Measurements from ENCODE around the gene BTBD16.

Gene BTBD16

DNA sequence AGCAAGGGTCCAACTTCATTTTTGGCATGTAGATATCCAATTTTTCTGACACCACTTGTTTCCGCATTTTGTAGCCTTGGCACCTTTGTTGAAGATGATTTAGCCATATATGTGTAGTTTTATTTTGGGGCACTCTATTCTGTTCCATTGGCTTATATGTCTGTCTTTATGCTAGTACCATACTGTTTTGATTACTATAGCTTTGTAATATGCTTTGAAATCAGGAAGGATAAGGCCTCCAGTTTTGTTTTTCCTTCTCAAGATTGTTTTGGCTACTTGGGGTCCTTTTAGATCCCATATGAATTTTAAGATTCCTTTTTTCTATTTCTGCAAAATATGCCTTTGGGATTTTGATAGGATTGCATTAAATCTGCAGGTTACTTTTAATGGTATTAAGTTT is 9.5 kb upstream of the BTBD16 start:
- no peak for TF ChIP-seq TAF1 (IDR thresholded peaks at IDR 0.05; ENCODE audit: borderline replicate concordance, low read depth, low read length)
- no peak for TF ChIP-seq POLR2AphosphoS5 (IDR thresholded peaks at IDR 0.05; ENCODE audit: low read depth, low read length)
- no peak for TF ChIP-seq POLR2A (IDR thresholded peaks at IDR 0.05; ENCODE audit: low read depth, low read length)
- DNase-seq (ENCODE audit: insufficient read length), result no peak
- no peak for FAIRE-seq

DNA sequence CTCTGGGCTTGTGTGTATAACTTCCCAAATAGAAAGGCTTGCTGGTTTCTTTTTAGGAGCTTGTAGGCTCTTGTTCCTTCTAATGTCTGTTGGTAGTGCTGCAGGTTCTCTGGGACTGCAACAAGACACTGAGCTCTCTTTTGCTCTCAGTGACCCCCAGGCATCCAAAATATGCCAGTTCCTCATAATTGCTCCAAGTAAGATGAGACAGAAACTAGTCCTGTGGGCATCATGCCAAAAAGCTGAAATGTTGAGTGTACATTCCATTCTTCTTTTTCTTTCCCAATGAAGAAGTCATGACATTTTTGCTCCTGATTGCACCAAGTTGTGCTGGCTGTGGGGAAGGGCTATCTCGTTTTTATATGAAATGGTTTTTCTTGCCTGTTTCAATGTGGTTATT is 7.1 kb upstream of the BTBD16 start:
- FAIRE-seq (no peak), DNase-seq (ENCODE audit: insufficient read length) (no peak)
- no peak for TF ChIP-seq POLR2AphosphoS5 (IDR thresholded peaks at IDR 0.05; ENCODE audit: low read depth, low read length)

DNA sequence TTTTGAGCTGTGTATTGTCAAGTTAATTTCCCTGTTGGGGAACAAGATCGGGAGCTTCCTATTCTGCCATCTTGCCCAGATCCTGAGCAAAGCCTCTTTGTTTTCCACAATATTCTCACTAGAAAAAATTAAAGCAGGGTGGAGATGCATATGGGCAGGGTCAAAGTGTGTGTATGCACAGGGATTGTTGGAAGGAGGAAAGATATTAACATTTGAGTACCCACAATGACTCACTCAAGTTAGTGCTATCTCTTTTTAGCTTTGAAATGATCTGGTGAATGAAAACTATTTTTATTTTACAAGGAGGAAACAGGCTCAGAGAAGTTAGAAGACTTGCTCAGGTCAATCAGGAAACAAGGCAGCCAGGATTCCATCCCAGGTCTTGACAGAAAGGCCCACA is 6.7 kb upstream of the BTBD16 start:
- FAIRE-seq, result no peak
- DNase-seq (ENCODE audit: insufficient read length), result no peak
- no peak for TF ChIP-seq POLR2AphosphoS5 (IDR thresholded peaks at IDR 0.05; ENCODE audit: low read depth, low read length)
- no peak for TF ChIP-seq POLR2A (IDR thresholded peaks at IDR 0.05; ENCODE audit: low read depth, low read length)
- no peak for TF ChIP-seq TAF1 (IDR thresholded peaks at IDR 0.05; ENCODE audit: borderline replicate concordance, low read depth, low read length)

DNA sequence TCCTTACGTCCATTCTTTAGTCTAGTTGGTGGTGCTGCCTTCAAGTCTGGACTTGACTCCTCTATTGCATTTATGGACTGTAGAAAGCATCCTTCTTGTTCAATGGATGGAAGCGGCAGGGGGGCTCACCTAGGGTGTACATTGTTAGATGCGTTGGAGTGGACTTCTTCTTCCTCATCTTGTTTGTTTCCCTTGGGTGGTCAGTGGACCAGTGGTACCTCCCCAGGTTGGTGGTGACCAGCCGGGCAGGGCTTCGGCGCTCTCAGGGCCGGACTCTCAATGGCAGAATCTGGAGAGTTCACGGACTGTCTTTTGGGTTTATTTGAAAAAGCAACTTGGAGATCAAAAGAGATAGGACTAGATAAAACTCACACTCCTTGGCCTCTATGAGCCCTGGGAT is 6.2 kb upstream of the BTBD16 start:
- no peak for DNase-seq (ENCODE audit: insufficient read length)
- no peak for TF ChIP-seq POLR2A (IDR thresholded peaks at IDR 0.05; ENCODE audit: low read depth, low read length)
- no peak for TF ChIP-seq POLR2AphosphoS5 (IDR thresholded peaks at IDR 0.05; ENCODE audit: low read depth, low read length)
- no peak for TF ChIP-seq TAF1 (IDR thresholded peaks at IDR 0.05; ENCODE audit: borderline replicate concordance, low read depth, low read length)
- FAIRE-seq, result no peak

DNA sequence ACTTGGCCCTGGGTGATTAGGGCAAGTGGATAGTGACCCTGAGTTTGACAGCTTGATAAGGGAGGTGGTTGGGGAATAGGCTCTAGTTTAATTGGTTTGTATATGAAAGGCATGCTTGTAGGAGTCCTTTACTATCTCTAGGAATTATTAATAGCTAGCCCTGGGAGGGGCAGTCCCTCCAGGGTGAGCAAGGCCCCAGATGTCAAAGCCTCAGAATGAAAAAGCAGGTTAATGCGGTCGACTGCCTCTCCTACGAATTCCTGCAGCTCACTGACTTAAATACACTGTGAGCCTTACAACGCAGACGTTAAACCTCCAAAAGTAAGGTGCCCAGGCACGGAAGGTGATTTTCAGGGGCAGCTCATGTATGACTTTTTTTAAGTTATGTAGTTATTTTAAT is 5.2 kb upstream of the BTBD16 start:
- no peak for FAIRE-seq
- TF ChIP-seq POLR2A (IDR thresholded peaks at IDR 0.05; ENCODE audit: low read depth, low read length) (no peak), TAF1 (IDR thresholded peaks at IDR 0.05; ENCODE audit: borderline replicate concordance, low read depth, low read length) (no peak), POLR2AphosphoS5 (IDR thresholded peaks at IDR 0.05; ENCODE audit: low read depth, low read length) (no peak)
- DNase-seq (ENCODE audit: insufficient read length), result no peak

DNA sequence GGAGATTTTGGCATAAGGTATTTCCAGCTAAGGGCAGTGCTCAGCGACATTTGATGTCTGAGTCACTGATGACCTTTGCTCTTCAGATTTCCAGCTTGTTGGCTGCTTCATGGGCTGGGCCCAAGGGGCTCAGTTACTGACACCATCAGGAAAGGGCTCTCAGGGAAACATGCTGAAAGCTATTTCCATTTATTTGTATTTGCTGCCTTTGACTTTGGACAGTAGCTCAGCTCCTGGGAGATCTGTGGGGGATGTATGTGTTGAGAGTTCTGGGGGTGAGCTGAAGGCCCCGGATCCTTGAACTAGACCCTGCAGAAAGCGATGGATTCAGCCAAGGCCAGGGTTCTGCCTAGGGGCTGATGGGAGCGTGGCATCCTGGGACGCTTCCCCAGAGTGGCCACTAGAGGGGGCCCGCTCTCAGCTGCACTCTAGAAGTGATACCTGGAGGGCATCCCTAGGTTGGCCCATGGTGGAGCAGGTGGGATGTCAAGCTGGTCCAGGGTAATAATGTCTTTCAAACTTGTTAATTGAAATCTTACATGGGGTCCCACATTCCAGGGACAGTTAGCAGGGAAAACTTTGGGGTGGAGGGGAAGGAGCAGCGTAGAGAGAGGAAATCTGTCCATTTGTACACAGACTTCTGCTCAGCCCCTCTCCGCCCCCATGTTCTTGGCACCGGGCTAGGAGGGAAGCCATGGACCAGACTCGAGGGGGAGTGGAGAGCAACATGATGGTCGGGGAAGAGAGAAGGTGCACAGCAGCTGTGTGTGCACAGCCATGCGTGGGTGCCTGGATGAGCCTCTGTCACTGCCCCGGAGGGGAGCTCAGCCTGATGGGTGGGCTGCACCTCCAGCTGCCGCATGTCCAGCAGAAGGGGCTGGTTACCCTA is 3.0 kb upstream of the BTBD16 start:
- peak; percentile 46 for FAIRE-seq
- no peak for TF ChIP-seq TAF1 (IDR thresholded peaks at IDR 0.05; ENCODE audit: borderline replicate concordance, low read depth, low read length)
- no peak for TF ChIP-seq POLR2AphosphoS5 (IDR thresholded peaks at IDR 0.05; ENCODE audit: low read depth, low read length)
- TF ChIP-seq POLR2A (IDR thresholded peaks at IDR 0.05; ENCODE audit: low read depth, low read length), result no peak
- DNase-seq (ENCODE audit: insufficient read length), result peak; percentile 66

DNA sequence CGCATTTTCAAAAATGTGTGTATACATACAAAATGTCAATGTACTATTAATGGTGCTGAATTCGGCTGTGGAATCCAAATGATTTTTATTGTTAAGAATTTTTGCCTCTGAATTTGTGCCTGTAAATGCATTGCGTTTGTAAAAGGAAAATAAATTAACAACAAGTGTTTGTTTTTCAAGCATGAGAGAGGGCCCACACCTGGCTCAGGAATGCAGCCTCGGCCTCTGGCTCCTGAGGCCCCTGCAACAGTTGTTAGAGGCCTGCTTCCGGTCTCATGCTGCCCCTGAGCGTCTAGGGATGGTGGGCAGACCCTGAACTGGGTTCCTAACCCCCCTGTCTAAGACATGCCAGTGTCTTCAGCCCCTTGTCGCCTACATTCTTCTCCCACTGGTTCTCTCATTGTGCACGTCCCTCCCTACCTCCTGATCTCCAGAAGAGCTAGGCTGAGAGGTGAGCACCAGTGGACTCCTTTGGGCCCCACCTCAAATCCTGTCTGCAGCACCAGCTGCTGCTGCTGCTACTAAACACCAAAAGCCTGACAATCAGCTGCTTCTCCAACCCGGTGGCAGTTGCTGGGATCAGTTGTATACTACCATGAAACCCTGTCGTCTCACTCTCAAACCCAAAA is 1.9 kb upstream of the BTBD16 start:
- TF ChIP-seq POLR2A (IDR thresholded peaks at IDR 0.05; ENCODE audit: low read depth, low read length) (no peak), POLR2AphosphoS5 (IDR thresholded peaks at IDR 0.05; ENCODE audit: low read depth, low read length) (no peak), TAF1 (IDR thresholded peaks at IDR 0.05; ENCODE audit: borderline replicate concordance, low read depth, low read length) (no peak)
- FAIRE-seq (no peak), DNase-seq (ENCODE audit: insufficient read length) (no peak)

DNA sequence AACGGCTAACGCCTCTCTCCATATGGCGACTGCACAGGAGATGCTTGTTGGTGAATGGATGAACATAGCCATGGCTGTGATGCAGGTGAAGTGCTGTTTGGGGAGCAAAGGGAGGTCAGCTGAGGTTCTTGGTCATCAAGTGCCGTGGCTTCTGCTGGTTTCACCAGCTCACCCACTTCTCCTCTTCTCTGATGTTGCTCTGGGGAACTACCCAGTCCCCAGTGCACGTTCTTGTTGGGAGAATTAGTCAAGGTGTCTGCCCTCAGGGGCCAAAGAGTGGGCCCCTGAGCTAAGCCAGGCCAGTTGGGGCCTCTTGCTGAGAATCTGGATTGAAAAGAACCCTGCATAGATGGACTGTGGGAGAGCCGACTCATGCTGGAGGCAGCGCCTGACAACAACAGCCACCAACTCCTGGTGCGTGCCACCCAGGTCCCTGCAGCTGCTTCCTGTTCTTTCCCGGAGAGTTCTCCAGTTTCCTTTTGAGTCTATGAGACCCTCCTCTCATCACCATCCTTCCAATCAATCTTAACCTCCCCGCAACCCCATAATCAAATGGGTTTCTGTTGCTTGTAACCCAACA is 3.0 kb downstream of the BTBD16 start:
- TF ChIP-seq POLR2A (IDR thresholded peaks at IDR 0.05; ENCODE audit: low read depth, low read length), result no peak
- TF ChIP-seq POLR2AphosphoS5 (IDR thresholded peaks at IDR 0.05; ENCODE audit: low read depth, low read length), result no peak
- TF ChIP-seq TAF1 (IDR thresholded peaks at IDR 0.05; ENCODE audit: borderline replicate concordance, low read depth, low read length), result no peak
- FAIRE-seq (no peak), DNase-seq (ENCODE audit: insufficient read length) (no peak)

DNA sequence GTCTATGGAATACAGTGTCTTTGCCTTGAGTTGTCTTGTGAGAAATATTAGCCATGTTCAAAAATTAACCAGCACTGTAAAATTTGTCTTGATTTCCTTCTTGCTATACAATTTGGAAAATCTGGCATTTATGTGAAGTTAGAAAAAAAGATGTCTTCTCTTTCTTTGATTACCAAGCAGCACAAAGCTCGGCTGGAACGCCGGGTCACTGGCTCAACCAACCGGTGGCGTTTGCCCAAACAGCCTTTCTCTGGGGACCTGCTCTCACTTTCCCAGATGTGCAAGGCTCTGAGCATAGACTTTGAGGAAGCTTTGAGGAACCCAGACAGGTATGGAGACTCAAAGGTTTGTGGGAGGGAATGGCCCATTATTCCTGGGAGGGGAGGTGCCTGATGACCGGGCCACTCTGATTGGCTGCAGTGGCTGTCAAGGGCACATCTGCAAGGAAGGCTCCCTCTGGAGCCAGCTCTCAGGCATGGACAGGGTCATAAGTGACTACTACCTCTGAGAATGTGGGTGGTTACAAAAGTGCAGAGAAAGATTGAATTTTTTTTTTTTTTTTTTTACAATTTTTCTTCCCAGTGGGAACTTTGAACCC is 5.6 kb downstream of the BTBD16 start:
- TF ChIP-seq POLR2A (IDR thresholded peaks at IDR 0.05; ENCODE audit: low read depth, low read length) (no peak), TAF1 (IDR thresholded peaks at IDR 0.05; ENCODE audit: borderline replicate concordance, low read depth, low read length) (no peak), POLR2AphosphoS5 (IDR thresholded peaks at IDR 0.05; ENCODE audit: low read depth, low read length) (no peak)
- FAIRE-seq, result no peak
- DNase-seq (ENCODE audit: insufficient read length), result no peak

DNA sequence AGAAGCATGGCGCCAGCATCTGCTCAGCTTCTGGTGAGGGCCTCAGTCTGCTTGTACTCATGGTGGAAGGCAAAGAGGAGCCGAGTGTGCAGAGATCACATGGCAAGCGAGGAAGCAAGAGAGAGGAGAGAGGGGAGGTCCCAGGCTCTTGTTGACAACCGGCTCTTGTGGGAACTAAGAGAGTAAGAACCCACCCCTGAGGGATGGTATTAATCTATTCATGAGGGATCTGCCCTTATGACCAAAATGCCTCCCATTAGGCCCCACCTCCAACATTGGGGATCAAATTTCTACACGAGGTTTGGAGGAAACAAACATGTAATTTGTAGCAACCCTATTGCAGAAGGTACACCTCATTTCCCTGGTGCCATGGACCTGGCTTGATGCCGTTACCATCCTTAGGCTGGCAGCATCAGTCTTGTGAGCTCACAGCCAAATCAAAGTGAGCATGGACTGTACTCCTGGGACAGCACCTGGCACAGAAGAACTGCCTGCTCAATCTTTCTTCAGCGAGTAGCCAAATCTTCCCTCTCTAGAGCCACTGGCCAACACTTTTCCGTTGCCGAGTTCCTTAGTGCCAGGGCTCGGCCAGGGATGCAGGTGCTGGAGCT is 6.5 kb downstream of the BTBD16 start:
- DNase-seq (ENCODE audit: insufficient read length) (no peak), FAIRE-seq (no peak)
- TF ChIP-seq POLR2AphosphoS5 (IDR thresholded peaks at IDR 0.05; ENCODE audit: low read depth, low read length) (no peak), POLR2A (IDR thresholded peaks at IDR 0.05; ENCODE audit: low read depth, low read length) (no peak), TAF1 (IDR thresholded peaks at IDR 0.05; ENCODE audit: borderline replicate concordance, low read depth, low read length) (no peak)

DNA sequence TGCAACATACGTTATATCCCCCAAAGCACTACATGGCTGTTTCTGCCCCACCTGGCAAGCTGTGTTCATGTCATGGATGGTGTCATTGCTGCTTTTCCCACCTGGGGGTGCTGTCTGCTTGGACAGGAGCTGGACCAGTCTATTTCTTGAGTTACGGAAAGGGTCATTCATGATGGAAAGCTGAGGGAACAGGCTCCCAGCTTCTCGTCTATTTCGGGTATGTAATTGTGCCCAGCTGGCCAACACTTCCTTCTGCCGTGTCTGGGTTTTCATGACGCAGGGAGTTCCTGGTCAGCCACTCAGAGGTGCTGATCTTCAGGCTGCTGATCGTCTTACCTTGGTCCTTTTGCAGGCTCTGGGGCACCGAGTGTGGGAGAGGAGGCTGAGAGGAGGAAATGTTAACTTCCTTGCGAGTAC is 8.6 kb downstream of the BTBD16 start:
- no peak for DNase-seq (ENCODE audit: insufficient read length)
- TF ChIP-seq TAF1 (IDR thresholded peaks at IDR 0.05; ENCODE audit: borderline replicate concordance, low read depth, low read length), result no peak
- TF ChIP-seq POLR2A (IDR thresholded peaks at IDR 0.05; ENCODE audit: low read depth, low read length), result no peak
- no peak for TF ChIP-seq POLR2AphosphoS5 (IDR thresholded peaks at IDR 0.05; ENCODE audit: low read depth, low read length)
- peak; percentile 73 for FAIRE-seq

Measured in GM12892 (cell line).